Smooth muscle cell (in vitro differentiated cells): Measurements from ENCODE around the gene ADGRV1. TPM values are rescaled to one million over a fixed set of nuclear protein-coding genes. Genes with fewer than 3 reads are reported as not detected.

Experiments
- DNase-seq: peaks from one replicate; lab custom pipeline; 2025; ENCODE audit not compliant: unreplicated experiment; lab: John Stamatoyannopoulos, UW
- H2AFZ ChIP-seq: fragments of 200-600 bp; sonication (generic); 2 replicates; pipeline ENCODE4 v1.6.0; 2016; ENCODE audit warnings: antibody characterized with exemption, low read depth, mild to moderate bottlenecking
- H3F3A ChIP-seq: fragments of 200-600 bp; sonication (generic); 2 replicates; pipeline ENCODE4 v1.6.0; 2017; ENCODE audit warnings: antibody characterized with exemption, low read depth
- H3K27ac ChIP-seq: fragments of 200-600 bp; sonication (generic); 2 replicates; pipeline ENCODE4 v1.5.1; 2016; ENCODE audit warnings: low read depth, mild to moderate bottlenecking
- H3K27me3 ChIP-seq: fragments of 200-600 bp; sonication (generic); 2 replicates; pipeline ENCODE4 v1.6.1; 2016; ENCODE audit warnings: low read depth, mild to moderate bottlenecking
- H3K36me3 ChIP-seq: fragments of 200-600 bp; sonication (generic); 2 replicates; pipeline ENCODE4 v1.5.1; 2016; ENCODE audit warnings: low read depth
- H3K4me1 ChIP-seq: fragments of 200-600 bp; sonication (generic); 2 replicates; pipeline ENCODE4 v1.5.1; 2016; ENCODE audit warnings: low read depth
- H3K4me2 ChIP-seq: fragments of 200-600 bp; sonication (generic); 2 replicates; pipeline ENCODE4 v1.6.0; 2016; ENCODE audit warnings: mild to moderate bottlenecking
- H3K4me3 ChIP-seq: fragments of 200-600 bp; sonication (generic); 2 replicates; pipeline ENCODE4 v1.5.1; 2016; ENCODE audit warnings: mild to moderate bottlenecking
- H3K79me2 ChIP-seq: fragments of 200-600 bp; sonication (generic); 2 replicates; pipeline ENCODE4 v1.6.0; 2016; ENCODE audit warnings: low read depth, mild to moderate bottlenecking
- H3K9ac ChIP-seq: fragments of 200-600 bp; sonication (generic); 2 replicates; pipeline ENCODE4 v1.6.0; 2016; ENCODE audit warnings: low read depth
- H3K9me3 ChIP-seq: fragments of 200-600 bp; sonication (generic); replicated peaks from 2 replicates; pipeline ENCODE4 v1.5.1; 2016; ENCODE audit warnings: low read depth
- H4K20me1 ChIP-seq: fragments of 200-600 bp; sonication (generic); 2 replicates; pipeline ENCODE4 v1.6.0; 2016; ENCODE audit warnings: low read depth
- WGBS: methylation state at CpG from one replicate; pipeline ENCODE4 v1.1.7; 2016; ENCODE audit warnings: low lambda C conversion rate; 5-methylcytosine and 5-hydroxymethylcytosine counted together
- polyA plus RNA-seq: library from polyadenylated mRNA; unstranded; fragments of >200 nt; fragmentation: Nextera tagmentation; extraction: Ambion mirVana; gene quantifications from 2 replicates; pipeline ENCODE4 v1.2.1, GENCODE V29; 2016
- total RNA-seq: library from RNA; depleted of rRNA; stranded (reverse); fragments of >200 nt; gene quantifications from 2 replicates; pipeline ENCODE4 v1.2.3, GENCODE V29; 2014
- TF ChIP-seq, protein P1 (sequence below): fragments of 200-600 bp; sonication (generic); IDR thresholded peaks from 2 replicates; pipeline ENCODE4 v1.5.1; 2017; ENCODE audit warnings: borderline replicate concordance, mild to moderate bottlenecking, antibody characterized with exemption; ENCODE audit not compliant: insufficient read depth, poor library complexity, severe bottlenecking

Gene ADGRV1
- total and polyA plus RNA-seq, 2 experiments from 2014 or later, result 16.8 to 17.7 TPM

- Histone ChIP-seq H3F3A (no peaks in the 10 kb centered on the region), H3K36me3 (no peaks in the 10 kb centered on the region), H3K79me2 (no peaks in the 10 kb centered on the region), H4K20me1 (no peaks in the 10 kb centered on the region), H3K27ac (no peak overlapping the region), H3K9ac (no peak overlapping the region), H3K4me2 (no peak overlapping the region), H3K4me1 (peaks cover 5% of the 10 kb centered on the region), H3K27me3 (no peaks in the 10 kb centered on the region), H3K9me3 (no peaks in the 10 kb centered on the region), H2AFZ (no peak overlapping the region), H3K4me3 (no peak overlapping the region)
- TF ChIP-seq, protein P1, sequence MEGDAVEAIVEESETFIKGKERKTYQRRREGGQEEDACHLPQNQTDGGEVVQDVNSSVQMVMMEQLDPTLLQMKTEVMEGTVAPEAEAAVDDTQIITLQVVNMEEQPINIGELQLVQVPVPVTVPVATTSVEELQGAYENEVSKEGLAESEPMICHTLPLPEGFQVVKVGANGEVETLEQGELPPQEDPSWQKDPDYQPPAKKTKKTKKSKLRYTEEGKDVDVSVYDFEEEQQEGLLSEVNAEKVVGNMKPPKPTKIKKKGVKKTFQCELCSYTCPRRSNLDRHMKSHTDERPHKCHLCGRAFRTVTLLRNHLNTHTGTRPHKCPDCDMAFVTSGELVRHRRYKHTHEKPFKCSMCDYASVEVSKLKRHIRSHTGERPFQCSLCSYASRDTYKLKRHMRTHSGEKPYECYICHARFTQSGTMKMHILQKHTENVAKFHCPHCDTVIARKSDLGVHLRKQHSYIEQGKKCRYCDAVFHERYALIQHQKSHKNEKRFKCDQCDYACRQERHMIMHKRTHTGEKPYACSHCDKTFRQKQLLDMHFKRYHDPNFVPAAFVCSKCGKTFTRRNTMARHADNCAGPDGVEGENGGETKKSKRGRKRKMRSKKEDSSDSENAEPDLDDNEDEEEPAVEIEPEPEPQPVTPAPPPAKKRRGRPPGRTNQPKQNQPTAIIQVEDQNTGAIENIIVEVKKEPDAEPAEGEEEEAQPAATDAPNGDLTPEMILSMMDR, result no peak
- WGBS, result 86% methylated on average over 3 of the region's 3 CpGs
- no peak for DNase-seq
These were observed 79.1 kb downstream of the ADGRV1 start for GRCh38 chr5:90637731-90638130.

DNA sequence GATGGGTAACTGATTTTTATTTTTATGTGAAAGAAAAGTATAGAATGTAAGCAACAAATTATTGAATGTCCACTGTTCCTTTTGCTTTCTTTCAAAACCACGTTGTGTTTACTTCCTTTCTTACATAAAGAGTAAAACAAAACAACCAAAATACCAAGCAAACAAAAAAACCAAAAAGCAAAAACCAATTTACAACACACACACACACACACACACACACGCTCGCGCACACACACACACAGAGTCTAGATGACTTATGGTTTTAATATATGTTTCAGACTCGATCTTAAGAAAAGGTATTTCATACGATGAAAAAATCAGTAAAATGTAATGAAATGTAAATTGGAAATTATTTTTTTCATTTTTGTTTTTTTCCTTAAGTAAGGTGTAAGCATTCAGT, 80.3 kb downstream of the ADGRV1 start:
- H2AFZ ChIP-seq, result no peak overlapping the region
- TF ChIP-seq, protein P1, result no peak
- no peaks in the 10 kb centered on the region for H4K20me1 ChIP-seq
- H3K4me2 ChIP-seq, result no peak overlapping the region
- no peak overlapping the region for H3K4me3 ChIP-seq
- no peaks in the 10 kb centered on the region for H3K9me3 ChIP-seq
- no peaks in the 10 kb centered on the region for H3K4me1 ChIP-seq
- H3K27me3 ChIP-seq, result no peaks in the 10 kb centered on the region
- DNase-seq, result no peak
- H3K79me2 ChIP-seq, result no peaks in the 10 kb centered on the region
- H3K9ac ChIP-seq, result no peak overlapping the region
- 90% methylated on average over 6 of the region's 6 CpGs for WGBS
- H3K27ac ChIP-seq, result no peak overlapping the region
- H3F3A ChIP-seq, result no peaks in the 10 kb centered on the region
- H3K36me3 ChIP-seq, result no peaks in the 10 kb centered on the region

GRCh38 chr5:90640484-90641059, 82.0 kb downstream of the ADGRV1 start:
- no peak overlapping the region for H2AFZ ChIP-seq
- H3K27ac ChIP-seq, result no peak overlapping the region
- no peaks in the 10 kb centered on the region for H3K79me2 ChIP-seq
- H3K4me2 ChIP-seq, result no peak overlapping the region
- H3F3A ChIP-seq, result no peaks in the 10 kb centered on the region
- TF ChIP-seq, protein P1, result no peak
- peaks cover 7% of the 10 kb centered on the region for H3K4me1 ChIP-seq
- no peak overlapping the region for H3K4me3 ChIP-seq
- DNase-seq, result no peak
- no peaks in the 10 kb centered on the region for H3K27me3 ChIP-seq
- no peaks in the 10 kb centered on the region for H4K20me1 ChIP-seq
- no peaks in the 10 kb centered on the region for H3K9me3 ChIP-seq
- WGBS, result 78% methylated on average over 5 of the region's 5 CpGs
- no peak overlapping the region for H3K9ac ChIP-seq
- no peaks in the 10 kb centered on the region for H3K36me3 ChIP-seq

GRCh38 chr5:90641528-90641927, 82.9 kb downstream of the ADGRV1 start:
- 41% methylated on average over 3 of the region's 3 CpGs for WGBS
- H3K4me3 ChIP-seq, result no peak overlapping the region
- no peaks in the 10 kb centered on the region for H3K9me3 ChIP-seq
- no peaks in the 10 kb centered on the region for H3K27me3 ChIP-seq
- H3F3A ChIP-seq, result no peaks in the 10 kb centered on the region
- no peaks in the 10 kb centered on the region for H3K79me2 ChIP-seq
- no peak overlapping the region for H3K27ac ChIP-seq
- no peaks in the 10 kb centered on the region for H4K20me1 ChIP-seq
- H3K9ac ChIP-seq, result no peak overlapping the region
- no peak overlapping the region for H3K4me2 ChIP-seq
- TF ChIP-seq, protein P1, result no peak
- no peaks in the 10 kb centered on the region for H3K36me3 ChIP-seq
- DNase-seq, result no peak
- peak overlapping the region; percentile 48 for H2AFZ ChIP-seq
- peaks cover 7% of the 10 kb centered on the region for H3K4me1 ChIP-seq
